GM19438 (cell line): ENCODE data around the gene ASAP2.
A peak's percentile ranks its signal among the peaks of the same experiment; 100 is the strongest.

ENCODE experiments used
- ATAC-seq: cut with Tn5 transposase; IDR thresholded peaks from one replicate; pipeline ENCODE4 v1.9.1; 2021; ENCODE audit warnings: low read depth; ENCODE audit not compliant: unreplicated experiment

ASAP2 gene

GRCh38 chr2:9415516-9416169 is 209.0 kb downstream of the ASAP2 start:
- no peak for ATAC-seq

- ATAC-seq, result no peak
Measured at GRCh38 chr2:9416267-9416961, 209.8 kb downstream of the ASAP2 start.

- no peak for ATAC-seq
Measured at GRCh38 chr2:9416962-9417316, 210.3 kb downstream of the ASAP2 start.

DNA sequence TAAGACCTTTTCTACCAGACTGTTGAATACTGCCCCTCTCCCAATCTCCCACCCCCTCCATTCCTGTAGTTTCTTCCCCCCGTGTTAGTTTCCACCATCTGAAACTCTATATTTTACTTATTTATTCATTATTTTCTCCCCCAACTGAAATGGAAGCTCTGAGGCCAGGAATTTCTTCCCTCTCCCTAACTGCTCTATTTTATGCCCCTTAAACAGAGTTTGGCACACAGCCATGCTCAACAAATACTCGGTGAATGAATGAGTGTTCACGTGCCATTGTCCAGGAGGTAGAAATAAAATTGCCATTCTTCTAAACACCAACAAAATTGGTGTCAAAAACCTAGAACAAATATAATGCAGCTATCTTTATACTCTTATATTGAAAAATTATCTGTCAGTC is 211.1 kb downstream of the ASAP2 start:
- ATAC-seq, result no peak

GRCh38 chr2:9418746-9419145 is 212.1 kb downstream of the ASAP2 start:
- ATAC-seq, result no peak

GRCh38 chr2:9419541-9419940 is 212.9 kb downstream of the ASAP2 start:
- no peak for ATAC-seq

DNA sequence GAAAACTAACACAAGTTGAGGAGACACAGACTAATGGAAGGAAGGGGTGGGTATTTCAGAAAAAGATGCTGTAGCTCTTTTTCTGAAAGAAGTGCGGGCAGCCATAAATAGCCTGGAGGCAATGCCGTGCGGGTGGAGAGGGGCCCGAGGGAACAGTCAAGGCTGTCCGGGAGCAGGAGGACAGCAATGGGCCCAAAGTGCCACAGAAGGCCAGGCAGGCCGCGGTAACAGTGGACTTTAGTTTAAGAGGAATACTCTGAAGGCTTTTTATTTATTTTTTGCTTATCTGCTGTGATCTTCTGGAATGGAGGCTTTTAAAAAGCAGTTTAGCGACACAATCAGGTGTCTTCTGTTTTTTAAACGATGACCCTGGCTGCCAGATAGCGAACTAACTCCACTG is 213.9 kb downstream of the ASAP2 start:
- ATAC-seq, result no peak

- ATAC-seq, result peak; percentile 31
Measured at GRCh38 chr2:9422321-9423099, 215.9 kb downstream of the ASAP2 start.

GRCh38 chr2:9423100-9423921 is 216.7 kb downstream of the ASAP2 start, which contains the start of the genes CPSF3 and ITGB1BP1:
CPSF3 (plus strand) TSS chr2:9423654; CDS start chr2:9423774, 120 bp downstream.
ITGB1BP1 (minus strand) TSS chr2:9423528; CDS start chr2:9418697, 4,831 bp downstream.
- peak; percentile 81 for ATAC-seq

DNA sequence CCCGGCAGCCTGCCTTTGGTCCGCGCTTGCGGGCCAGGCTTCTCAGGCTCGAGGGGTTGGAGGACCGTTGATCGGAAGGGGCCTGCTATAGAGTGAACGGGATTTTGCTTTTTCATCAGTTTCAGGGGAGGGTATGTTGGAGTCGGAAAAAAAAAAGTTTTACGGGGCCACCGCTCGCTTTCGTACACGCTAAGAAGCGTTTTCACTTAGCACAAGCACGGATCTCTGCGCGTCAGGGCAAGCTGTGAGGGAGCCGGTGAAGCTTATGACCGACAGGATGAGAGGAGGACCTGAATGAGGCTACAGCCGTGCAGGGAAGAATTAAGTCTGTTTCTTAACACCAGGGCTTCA is 217.3 kb downstream of the ASAP2 start:
- ATAC-seq, result peak; percentile 10

DNA sequence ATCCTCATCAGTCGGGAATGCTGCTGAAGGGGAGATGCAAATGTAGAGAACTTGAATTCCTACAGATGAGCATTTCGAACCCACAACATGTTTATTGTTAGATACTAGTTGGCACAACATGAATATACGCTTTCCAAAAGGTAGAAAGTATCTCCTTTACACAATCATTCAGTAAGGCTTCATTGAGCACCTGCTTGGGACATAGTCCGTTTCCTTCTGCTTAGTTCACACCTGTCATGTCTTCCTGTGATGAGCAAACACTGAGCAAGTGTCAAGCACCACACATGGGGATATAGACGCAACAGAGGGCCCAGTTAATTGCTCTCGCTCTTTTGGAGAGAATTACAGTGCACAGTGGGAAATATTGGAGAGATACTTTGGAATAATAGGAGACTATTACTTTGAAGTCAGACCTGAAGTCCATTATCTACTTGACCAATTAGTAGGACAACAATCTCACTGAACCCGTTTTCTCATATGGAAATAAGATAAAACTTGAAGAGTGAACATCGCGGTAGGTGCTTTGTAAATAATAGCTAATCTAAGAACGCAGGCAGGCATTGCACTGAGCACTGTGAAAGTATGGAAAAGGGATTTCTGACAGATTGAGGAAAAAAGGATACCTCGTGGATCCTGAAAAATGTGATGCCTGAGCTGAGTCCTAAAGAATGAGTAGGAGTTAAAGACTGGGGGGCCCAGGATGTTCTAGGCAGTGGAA is 218.0 kb downstream of the ASAP2 start:
- no peak for ATAC-seq

DNA sequence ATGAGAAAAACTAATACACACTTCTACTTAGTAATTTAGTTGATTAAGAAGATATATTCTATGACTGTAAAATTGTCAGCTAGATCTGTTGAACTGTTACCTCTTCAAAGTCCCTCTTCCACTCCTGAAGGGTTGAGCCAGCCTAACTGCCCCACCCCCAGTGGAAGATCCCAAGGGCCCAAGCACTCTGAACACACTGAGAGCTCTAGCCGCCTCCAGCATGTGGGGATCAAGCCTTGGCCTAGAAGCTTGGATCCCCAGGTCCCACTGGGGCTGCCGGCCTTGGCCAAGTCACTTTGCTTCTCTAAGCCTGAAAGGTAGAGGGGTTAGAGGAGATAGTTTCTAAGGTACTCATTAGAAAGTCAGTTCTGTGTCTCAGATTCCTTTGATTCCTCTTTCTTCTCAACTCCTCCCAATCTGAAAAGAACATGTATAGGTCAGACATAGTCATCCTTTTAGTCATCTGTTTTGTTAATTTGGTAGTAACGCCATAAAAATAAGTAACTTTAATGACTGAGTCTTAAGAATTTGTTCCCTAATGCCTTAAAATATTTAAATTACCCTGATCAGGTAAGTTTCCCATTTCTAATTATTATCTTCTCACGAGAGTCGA is 222.5 kb downstream of the ASAP2 start:
- ATAC-seq, result no peak

DNA sequence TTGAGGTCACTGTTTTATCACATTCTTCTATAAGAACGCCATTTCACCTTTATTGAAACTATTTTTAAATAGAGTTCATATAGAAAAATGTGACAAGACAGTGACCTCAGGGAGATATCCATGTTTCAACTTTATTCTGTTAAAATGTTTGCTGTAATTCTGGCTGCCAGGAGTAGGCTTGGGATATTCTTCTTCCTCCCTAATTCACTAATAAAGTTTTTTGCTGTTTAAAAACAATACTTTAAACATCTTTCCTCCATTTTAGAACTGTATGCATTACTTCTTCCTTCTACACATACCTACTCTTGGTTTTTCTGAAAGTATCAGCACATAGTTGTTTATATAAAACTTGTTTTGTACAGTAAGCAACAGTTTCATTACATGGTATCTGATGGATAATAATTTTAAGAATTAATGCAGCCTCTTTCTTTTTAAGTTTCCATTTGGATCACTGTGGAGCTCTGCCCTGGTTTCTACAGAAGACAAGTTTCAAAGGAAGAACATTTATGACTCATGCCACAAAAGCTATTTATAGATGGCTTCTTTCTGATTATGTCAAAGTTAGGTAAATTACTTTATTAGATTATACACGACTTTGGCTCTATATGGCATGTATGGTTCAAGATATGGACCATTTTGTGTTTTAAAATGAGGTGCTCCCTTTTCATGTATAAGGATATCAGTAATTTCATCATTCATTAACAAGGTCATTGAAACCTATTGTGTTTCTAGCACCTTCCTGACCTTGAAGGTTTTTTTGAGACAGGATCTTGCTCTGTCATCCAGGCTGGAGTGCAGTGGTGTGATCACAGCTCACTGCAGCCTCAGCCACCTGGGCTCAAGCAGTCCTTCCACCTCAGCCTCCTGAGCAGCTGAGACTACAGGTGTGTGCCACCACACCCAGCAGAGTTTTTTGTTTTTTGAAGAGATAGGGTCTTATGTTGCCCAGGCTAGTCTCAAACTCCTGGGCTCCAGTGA is 224.0 kb downstream of the ASAP2 start:
- ATAC-seq, result no peak

GRCh38 chr2:9434489-9434888 is 227.9 kb downstream of the ASAP2 start:
- no peak for ATAC-seq

- ATAC-seq, result no peak
Measured at GRCh38 chr2:9439536-9439935, 232.9 kb downstream of the ASAP2 start.

DNA sequence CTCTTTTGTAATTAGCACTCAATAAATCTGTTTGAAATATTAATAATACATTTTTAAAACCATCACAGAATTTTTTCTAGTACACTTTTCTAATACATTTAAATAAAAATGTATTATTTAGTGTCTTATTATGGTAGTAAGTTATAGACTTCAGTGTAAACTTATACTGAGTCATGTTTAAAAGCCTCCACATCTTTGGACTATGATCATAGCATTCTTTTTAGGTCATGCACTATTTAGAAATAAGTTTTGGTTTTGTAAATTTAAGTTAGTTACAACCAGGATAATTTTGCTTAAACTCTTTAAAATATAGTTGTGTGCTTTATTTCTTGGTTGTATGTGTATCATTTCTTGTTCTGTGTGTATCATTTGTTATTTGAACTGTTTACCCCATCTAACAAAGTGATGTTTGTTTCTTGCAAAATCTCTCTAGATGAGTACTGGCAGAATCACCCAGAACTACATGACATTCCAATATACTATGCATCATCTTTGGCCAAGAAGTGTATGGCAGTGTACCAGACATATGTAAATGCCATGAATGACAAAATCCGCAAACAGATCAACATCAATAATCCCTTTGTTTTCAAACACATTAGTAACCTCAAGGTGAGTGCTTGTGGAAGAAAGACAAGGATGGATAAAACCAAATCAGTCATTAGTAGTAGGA is 233.6 kb downstream of the ASAP2 start:
- ATAC-seq, result no peak

DNA sequence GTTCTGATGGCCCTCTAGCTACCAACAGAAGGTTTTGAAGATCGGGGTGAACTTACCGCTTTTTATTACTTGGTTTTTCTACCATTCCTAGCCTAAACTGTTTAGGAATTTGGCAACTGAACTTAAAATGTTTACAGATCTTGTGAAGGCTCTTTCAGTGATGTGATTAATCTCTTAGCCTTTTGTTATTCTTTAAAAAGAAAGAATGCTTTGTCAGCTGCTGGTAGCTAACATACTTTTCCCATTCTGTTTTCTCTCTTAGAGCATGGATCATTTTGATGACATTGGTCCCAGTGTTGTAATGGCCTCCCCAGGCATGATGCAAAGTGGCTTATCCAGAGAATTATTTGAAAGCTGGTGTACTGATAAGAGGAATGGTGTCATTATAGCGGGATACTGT is 234.9 kb downstream of the ASAP2 start:
- no peak for ATAC-seq

GRCh38 chr2:9443526-9443925 is 236.9 kb downstream of the ASAP2 start:
- no peak for ATAC-seq
